Stimulated activated CD8-positive, alpha-beta memory T cell treated with anti-CD3 and anti-CD28 coated beads, Interleukin-12 subunit alpha, Interleukin-12 subunit beta, amount 100 ng/mL, for 1 hour (primary cell): ENCODE data around the gene SERPINE1.

Experiments used
- DNase-seq: peaks from one replicate; pipeline ENCODE4 v3.0.0-alpha.2; 2020; ENCODE audit warnings: low read depth

The SERPINE1 gene

GRCh38 chr7:101170617-101171441 is 43.9 kb downstream of the SERPINE1 start:
- no peak for DNase-seq

- DNase-seq: no peak
Measured at GRCh38 chr7:101171442-101171837, 44.5 kb downstream of the SERPINE1 start.

GRCh38 chr7:101172005-101172853 is 45.3 kb downstream of the SERPINE1 start:
- DNase-seq: no peak

- DNase-seq: no peak
Measured at GRCh38 chr7:101172854-101173751, 46.2 kb downstream of the SERPINE1 start.

GRCh38 chr7:101173752-101174244 is 46.9 kb downstream of the SERPINE1 start:
- no peak for DNase-seq

GRCh38 chr7:101174322-101174854 is 47.5 kb downstream of the SERPINE1 start:
- no peak for DNase-seq

- no peak for DNase-seq
Measured at GRCh38 chr7:101175664-101176063, 48.8 kb downstream of the SERPINE1 start.

- no peak for DNase-seq
Measured at GRCh38 chr7:101177644-101178043, 50.7 kb downstream of the SERPINE1 start.

GRCh38 chr7:101179117-101179516 is 52.2 kb downstream of the SERPINE1 start:
- no peak for DNase-seq

- no peak for DNase-seq
Measured at GRCh38 chr7:101179713-101180112, 52.8 kb downstream of the SERPINE1 start.

GRCh38 chr7:101180130-101180755 is 53.3 kb downstream of the SERPINE1 start, which contains the start of gene NAT16:
Gene NAT16, minus strand, starts transcription at chr7:101180293. Its CDS starts 5,486 bp downstream, at chr7:101174807.
- no peak for DNase-seq

- DNase-seq: no peak
Measured at GRCh38 chr7:101185258-101185839, 58.4 kb downstream of the SERPINE1 start.

- no peak for DNase-seq
Measured at GRCh38 chr7:101186194-101186593, 59.3 kb downstream of the SERPINE1 start.

GRCh38 chr7:101186844-101187428 is 60.0 kb downstream of the SERPINE1 start:
- no peak for DNase-seq
